ENCODE measurements around the gene ADIG.
"Not testable (repeated sequence)": the region's sequence is repeated elsewhere in the genome, so short reads cannot be mapped to it uniquely, and the experiment has no call there.

The ADIG gene

GRCh38 chr20:38573413-38573812 is 7.6 kb upstream of the ADIG start:
- no peak for DNase-seq

GRCh38 chr20:38579219-38579910 is 1.6 kb upstream of the ADIG start:
- DNase-seq = no peak

GRCh38 chr20:38579921-38580320 is 1.1 kb upstream of the ADIG start:
- DNase-seq = no peak

- DNase-seq = no peak
Observed at GRCh38 chr20:38581830-38582358, 897 bp downstream of the ADIG start.

GRCh38 chr20:38583306-38583705 is 2.3 kb downstream of the ADIG start:
- no peak for DNase-seq

- DNase-seq = no peak
Observed at GRCh38 chr20:38584099-38584763, 3.2 kb downstream of the ADIG start.

GRCh38 chr20:38585404-38586180 is 4.6 kb downstream of the ADIG start:
- no peak for DNase-seq

GRCh38 chr20:38586181-38586525 is 5.2 kb downstream of the ADIG start:
- DNase-seq = no peak

- DNase-seq = no peak
Observed at GRCh38 chr20:38588303-38588702, 7.3 kb downstream of the ADIG start.

GRCh38 chr20:38589351-38589750 is 8.4 kb downstream of the ADIG start:
- no peak for DNase-seq

GRCh38 chr20:38589967-38590675 is 9.1 kb downstream of the ADIG start:
- no peak for DNase-seq

- no peak for DNase-seq
Observed at GRCh38 chr20:38590676-38591473, 9.9 kb downstream of the ADIG start.

- no peak for DNase-seq
Observed at GRCh38 chr20:38591474-38592410, 10.7 kb downstream of the ADIG start.

GRCh38 chr20:38592411-38592790 is 11.4 kb downstream of the ADIG start:
- DNase-seq = not testable (repeated sequence)

GRCh38 chr20:38594281-38594680 is 13.3 kb downstream of the ADIG start:
- not testable (repeated sequence) for DNase-seq

GRCh38 chr20:38595886-38596285 is 14.9 kb downstream of the ADIG start:
- DNase-seq = not testable (repeated sequence)

- no peak for DNase-seq
Observed at GRCh38 chr20:38599410-38599882, 18.4 kb downstream of the ADIG start.

- no peak for DNase-seq
Observed at GRCh38 chr20:38600057-38600456, 19.1 kb downstream of the ADIG start.

- DNase-seq = no peak
Observed at GRCh38 chr20:38601216-38602184, 20.5 kb downstream of the ADIG start, which contains the start of gene ARHGAP40. TSS of gene ARHGAP40 (plus strand) at chr20:38601809.

GRCh38 chr20:38602185-38602581 is 21.2 kb downstream of the ADIG start:
- no peak for DNase-seq

Data from NCI-H774 (cell line).